ENCODE measurements around the gene CEP68. TPM values are rescaled to one million over a fixed set of nuclear protein-coding genes. Genes with fewer than 3 reads are reported as not detected.

CEP68 gene
- total RNA-seq, 1 experiment from 2014 or later = 11.2 TPM

- TF ChIP-seq, protein P1, sequence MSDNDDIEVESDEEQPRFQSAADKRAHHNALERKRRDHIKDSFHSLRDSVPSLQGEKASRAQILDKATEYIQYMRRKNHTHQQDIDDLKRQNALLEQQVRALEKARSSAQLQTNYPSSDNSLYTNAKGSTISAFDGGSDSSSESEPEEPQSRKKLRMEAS (IDR thresholded peaks at IDR 0.05) = peak; percentile 88
- TF ChIP-seq, protein P2, sequence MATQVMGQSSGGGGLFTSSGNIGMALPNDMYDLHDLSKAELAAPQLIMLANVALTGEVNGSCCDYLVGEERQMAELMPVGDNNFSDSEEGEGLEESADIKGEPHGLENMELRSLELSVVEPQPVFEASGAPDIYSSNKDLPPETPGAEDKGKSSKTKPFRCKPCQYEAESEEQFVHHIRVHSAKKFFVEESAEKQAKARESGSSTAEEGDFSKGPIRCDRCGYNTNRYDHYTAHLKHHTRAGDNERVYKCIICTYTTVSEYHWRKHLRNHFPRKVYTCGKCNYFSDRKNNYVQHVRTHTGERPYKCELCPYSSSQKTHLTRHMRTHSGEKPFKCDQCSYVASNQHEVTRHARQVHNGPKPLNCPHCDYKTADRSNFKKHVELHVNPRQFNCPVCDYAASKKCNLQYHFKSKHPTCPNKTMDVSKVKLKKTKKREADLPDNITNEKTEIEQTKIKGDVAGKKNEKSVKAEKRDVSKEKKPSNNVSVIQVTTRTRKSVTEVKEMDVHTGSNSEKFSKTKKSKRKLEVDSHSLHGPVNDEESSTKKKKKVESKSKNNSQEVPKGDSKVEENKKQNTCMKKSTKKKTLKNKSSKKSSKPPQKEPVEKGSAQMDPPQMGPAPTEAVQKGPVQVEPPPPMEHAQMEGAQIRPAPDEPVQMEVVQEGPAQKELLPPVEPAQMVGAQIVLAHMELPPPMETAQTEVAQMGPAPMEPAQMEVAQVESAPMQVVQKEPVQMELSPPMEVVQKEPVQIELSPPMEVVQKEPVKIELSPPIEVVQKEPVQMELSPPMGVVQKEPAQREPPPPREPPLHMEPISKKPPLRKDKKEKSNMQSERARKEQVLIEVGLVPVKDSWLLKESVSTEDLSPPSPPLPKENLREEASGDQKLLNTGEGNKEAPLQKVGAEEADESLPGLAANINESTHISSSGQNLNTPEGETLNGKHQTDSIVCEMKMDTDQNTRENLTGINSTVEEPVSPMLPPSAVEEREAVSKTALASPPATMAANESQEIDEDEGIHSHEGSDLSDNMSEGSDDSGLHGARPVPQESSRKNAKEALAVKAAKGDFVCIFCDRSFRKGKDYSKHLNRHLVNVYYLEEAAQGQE (IDR thresholded peaks at IDR 0.05; ENCODE audit: low read depth) = no peak
- TF ChIP-seq CEBPB (IDR thresholded peaks at IDR 0.05; ENCODE audit: low read depth) (no peak), ZNF274 (IDR thresholded peaks at IDR 0.05; ENCODE audit: low read depth, low read length) (no peak), SIN3A (IDR thresholded peaks at IDR 0.05; ENCODE audit: low read depth) (no peak; the same call in 1 of the 2 replicates), FOSL1 (IDR thresholded peaks at IDR 0.05; ENCODE audit: low read depth) (no peak), ELF1 (IDR thresholded peaks at IDR 0.05; ENCODE audit: borderline replicate concordance, low read depth) (no peak), ATF3 (IDR thresholded peaks at IDR 0.05) (no peak)
- peak overlapping the region; percentile 74 for H3K9ac ChIP-seq (ENCODE audit: low read length)
- H3K4me1 ChIP-seq (ENCODE audit: control insufficient read depth in 1 of 2, insufficient read depth in 2 of 2, low read length in 2 of 2) = peaks cover 6 to 21% of the 10 kb centered on the region in 2 experiments; a peak in 3 of 4 replicates
- ChIA-PET CTCF (interaction anchor here (1.0 to 1.4 kb wide), 5 partner anchors 9 to 140 kb away, joined by 3 to 11 read pairs (median 4); no protein-coding TSS in a partner anchor), RAD21 (ENCODE audit: low non-redundant PET in 1 of 2, low total read pairs in 2 of 2, uncharacterized antibody in 2 of 2, unreplicated experiment in 2 of 2) (interaction anchor here (0.6 to 1.4 kb wide), 3 partner anchors 107 to 138 kb away, joined by 3 to 8 read pairs (median 3); no protein-coding TSS in a partner anchor), POLR2A (interaction anchor here (0.8 to 1.9 kb wide), 6 partner anchors 8 to 75 kb away, joined by 3 to 9 read pairs (median 4); partner anchors contain the start of gene RAB1A)
- H3K27me3 ChIP-seq (ENCODE audit: insufficient read depth, low read length) = no peaks in the 10 kb centered on the region
- no peaks in the 10 kb centered on the region for H3K36me3 ChIP-seq (ENCODE audit: control insufficient read depth in 1 of 2, insufficient read depth in 2 of 2, low read length in 2 of 2)
- peak overlapping the region; percentile 67 to 70 for H3K4me3 ChIP-seq (replicated peaks in 1 of 2; ENCODE audit: low read depth in 1 of 2, low read length in 2 of 2)
- no peak overlapping the region for H3K27ac ChIP-seq (ENCODE audit: low read depth, low read length)
- H3K9me3 ChIP-seq (ENCODE audit: control insufficient read depth in 1 of 2, insufficient read depth in 1 of 2, low read depth in 1 of 2, low read length in 2 of 2) = no peaks in the 10 kb centered on the region
- ATAC-seq (peak; percentile 41), DNase-seq (ENCODE audit: low read depth, low spot score) (no peak)
- peaks cover 31% of the 10 kb centered on the region for H3K79me2 ChIP-seq (ENCODE audit: insufficient read depth, low read length)
- H3K9me2 ChIP-seq (ENCODE audit: insufficient read depth) = no peaks in the 10 kb centered on the region
- no peaks in the 10 kb centered on the region for H4K20me1 ChIP-seq (ENCODE audit: insufficient read depth)
- peak overlapping the region; percentile 48 for H2AFZ ChIP-seq (ENCODE audit: low read depth, low read length, poor library complexity, severe bottlenecking)
- no TSS peak for BruUV-seq (replicated peaks)
- H3K4me2 ChIP-seq (ENCODE audit: low read length) = peak overlapping the region; percentile 98
- intact Hi-C loops (cut with micrococcal nuclease) = loop anchor here (5.0 to 10.0 kb wide), 2 partner anchors 138 to 379 kb away; partner anchors contain the start of gene SPRED2
Observed at GRCh38 chr2:65055422-65056214, 598 bp upstream of the CEP68 start.
